GM19025 (cell line): ENCODE measurements around the gene BACE2.
"Not testable (repeated sequence)": the region's sequence is repeated elsewhere in the genome, so short reads cannot be mapped to it uniquely, and the experiment has no call there.

ENCODE experiments used
- ATAC-seq: cut with Tn5 transposase; IDR thresholded peaks from one replicate; pipeline ENCODE4 v1.9.1; 2021; ENCODE audit warnings: mild to moderate bottlenecking, low read depth, moderate library complexity; ENCODE audit not compliant: unreplicated experiment

BACE2 gene

GRCh38 chr21:41313285-41314164, 145.6 kb downstream of the BACE2 start:
- not testable (repeated sequence) for ATAC-seq

GRCh38 chr21:41315726-41316125, 147.8 kb downstream of the BACE2 start:
- ATAC-seq = no peak

- no peak for ATAC-seq
These were observed 148.5 kb downstream of the BACE2 start, which contains the start of gene FAM3B for GRCh38 chr21:41316200-41317062. Gene FAM3B (plus strand): TSS chr21:41316801. CDS start chr21:41316880, 79 bp downstream.

- ATAC-seq = no peak
These were observed 149.1 kb downstream of the BACE2 start for GRCh38 chr21:41317063-41317392.

- ATAC-seq = no peak
These were observed 149.5 kb downstream of the BACE2 start for GRCh38 chr21:41317458-41317857.

- ATAC-seq = no peak
These were observed 150.3 kb downstream of the BACE2 start for GRCh38 chr21:41318218-41318617.

- no peak for ATAC-seq
These were observed 151.3 kb downstream of the BACE2 start for GRCh38 chr21:41319273-41319672.

GRCh38 chr21:41321211-41321907, 153.4 kb downstream of the BACE2 start:
- no peak for ATAC-seq

GRCh38 chr21:41321908-41322495, 154.0 kb downstream of the BACE2 start:
- ATAC-seq = no peak

- ATAC-seq = no peak
These were observed 154.8 kb downstream of the BACE2 start for GRCh38 chr21:41322496-41323382.

- no peak for ATAC-seq
These were observed 157.4 kb downstream of the BACE2 start for GRCh38 chr21:41325138-41325912.

GRCh38 chr21:41326414-41327080, 158.6 kb downstream of the BACE2 start:
- no peak for ATAC-seq

GRCh38 chr21:41327753-41328152, 159.8 kb downstream of the BACE2 start:
- ATAC-seq = no peak

- ATAC-seq = no peak
These were observed 161.0 kb downstream of the BACE2 start for GRCh38 chr21:41328660-41329607.
